GM12801 (cell line): ENCODE results near the gene PDCD1LG2.

ENCODE experiments used
- CTCF ChIP-seq: IDR thresholded peaks from one replicate; pipeline ENCODE4 v1.5.1; 2011; ENCODE audit warnings: control low read depth; ENCODE audit not compliant: insufficient read length; ENCODE audit errors: extremely low read depth

PDCD1LG2 gene

GRCh38 chr9:5569409-5569808, 59.1 kb downstream of the PDCD1LG2 start:
- TF ChIP-seq CTCF: no peak

- TF ChIP-seq CTCF: no peak
Observed at GRCh38 chr9:5569891-5570290, 59.6 kb downstream of the PDCD1LG2 start.

GRCh38 chr9:5571629-5572232, 61.4 kb downstream of the PDCD1LG2 start:
- TF ChIP-seq CTCF: no peak

GRCh38 chr9:5574097-5574496, 63.8 kb downstream of the PDCD1LG2 start:
- no peak for TF ChIP-seq CTCF

GRCh38 chr9:5575000-5575399, 64.7 kb downstream of the PDCD1LG2 start:
- TF ChIP-seq CTCF: no peak

GRCh38 chr9:5577225-5577624, 66.9 kb downstream of the PDCD1LG2 start:
- no peak for TF ChIP-seq CTCF

- no peak for TF ChIP-seq CTCF
Observed at GRCh38 chr9:5578018-5578697, 67.8 kb downstream of the PDCD1LG2 start.

GRCh38 chr9:5578698-5579085, 68.4 kb downstream of the PDCD1LG2 start:
- no peak for TF ChIP-seq CTCF
